GM12878 (cell line): ENCODE data around the gene ELAVL4. TPM values are rescaled to one million over a fixed set of nuclear protein-coding genes. Genes with fewer than 3 reads are reported as not detected.
A peak's percentile ranks its signal among the peaks of the same experiment; 100 is the strongest.

Source experiments
- ATAC-seq: fragments of 200-7000 bp; cut with Tn5 transposase; 3 replicates; pipeline ENCODE4 v1.9.1; 2020; ENCODE audit warnings: mild to moderate bottlenecking, moderate library complexity
- BruUV-seq: library from RNA; stranded (reverse); fragments of 400-500 nt; replicated peaks from 2 replicates; lab custom pipeline; 2021; lab: Mats Ljungman, UMichigan
- CTCF ChIA-PET: fragments of 300-600 bp; sonication (Branson Sonifier 250); formaldehyde crosslinking; extraction: SDS; loops from one replicate; lab custom pipeline; 2021; ENCODE audit warnings: inconsistent platforms; lab: Yijun Ruan, JAX
- POLR2A ChIA-PET: fragments of 350-600 bp; formaldehyde crosslinking; extraction: SDS; loops from one replicate; lab custom pipeline; 2021; ENCODE audit warnings: inconsistent platforms; lab: Charles Lee
- RAD21 ChIA-PET: fragments of 300-600 bp; sonication (Branson Sonifier 250); formaldehyde crosslinking; loops from one replicate; lab custom pipeline; 2023; ENCODE audit warnings: antibody characterized with exemption; ENCODE audit not compliant: unreplicated experiment; lab: Charles Lee
- SMC1A ChIA-PET: fragments of 300-600 bp; sonication (Branson Sonifier 250); formaldehyde crosslinking; loops from one replicate; lab custom pipeline; 2023; ENCODE audit not compliant: unreplicated experiment, uncharacterized antibody; lab: Charles Lee
- DNase-seq: peaks from one replicate; pipeline ENCODE4 v3.0.0-alpha.2; 2011; ENCODE audit warnings: low read depth, low spot score
- FAIRE-seq: peaks from 3 replicates; lab custom pipeline; 2011; peaks lifted over from hg19 to GRCh38; lab: Jason Lieb, UNC
- H2AFZ ChIP-seq: 2 replicates; pipeline ENCODE4 v1.6.0; 2011; ENCODE audit warnings: low read depth, low read length, control low read depth; ENCODE audit not compliant: control insufficient read depth
- H3K27ac ChIP-seq: 2 replicates; pipeline ENCODE4 v1.5.1; 2011; ENCODE audit warnings: control low read depth; ENCODE audit not compliant: control insufficient read depth, insufficient read depth
- H3K27me3 ChIP-seq, 2 experiments: replicated peaks in 1 of 2; 2 replicates each; pipeline versions ENCODE4 v1.6.0 to v1.6.1; 2011; ENCODE audit warnings: low read length in 1 of 2; ENCODE audit not compliant: control insufficient read depth in 2 of 2, insufficient read depth in 2 of 2
- H3K36me3 ChIP-seq, 2 experiments: 2 replicates each; pipeline ENCODE4 v1.5.1; 2011; ENCODE audit warnings: low read length in 1 of 2; ENCODE audit not compliant: control insufficient read depth in 2 of 2, insufficient read depth in 2 of 2
- H3K4me1 ChIP-seq: 2 replicates; pipeline ENCODE4 v1.6.1; 2011; ENCODE audit warnings: mild to moderate bottlenecking, low read length, moderate library complexity, mixed read lengths; ENCODE audit not compliant: control insufficient read depth, insufficient read depth
- H3K4me2 ChIP-seq: 2 replicates; pipeline ENCODE4 v1.6.0; 2011; ENCODE audit warnings: control low read depth; ENCODE audit not compliant: control insufficient read depth, insufficient read depth
- H3K4me3 ChIP-seq: fragments of 200-600 bp; sonication (generic); 2 replicates; pipeline ENCODE4 v1.5.1; 2016
- H3K79me2 ChIP-seq: 2 replicates; pipeline ENCODE4 v1.6.0; 2011; ENCODE audit warnings: low read length; ENCODE audit not compliant: control insufficient read depth, insufficient read depth
- H3K9ac ChIP-seq: 2 replicates; pipeline ENCODE4 v1.8.0; 2011; ENCODE audit warnings: low read length, control low read depth, mixed read lengths; ENCODE audit not compliant: control insufficient read depth, insufficient read depth
- H3K9me3 ChIP-seq: replicated peaks from 3 replicates; pipeline ENCODE4 v1.5.1; 2011; ENCODE audit warnings: mild to moderate bottlenecking, low read length; ENCODE audit not compliant: control insufficient read depth, insufficient read depth
- H4K20me1 ChIP-seq: 2 replicates; pipeline ENCODE4 v1.6.0; 2011; ENCODE audit not compliant: control insufficient read depth, insufficient read depth
- CHD2 ChIP-seq: IDR thresholded peaks from 2 replicates; pipeline ENCODE4 v1.6.1; 2011; ENCODE audit warnings: low read depth, low read length, improper control_type of control experiment, borderline replicate concordance
- RFX5 ChIP-seq: IDR thresholded peaks from 2 replicates; pipeline ENCODE4 v1.6.1; 2011; ENCODE audit warnings: low read depth, low read length, improper control_type of control experiment
- ZNF622 ChIP-seq: fragments of 450-650 bp; IDR thresholded peaks from 2 replicates; pipeline ENCODE4 v1.6.1; 2017; ENCODE audit warnings: mild to moderate bottlenecking, inconsistent platforms
- WGBS: methylation state at CpG from one replicate; pipeline ENCODE4 v1.1.6; 2016; ENCODE audit warnings: low lambda C conversion rate; ENCODE audit not compliant: insufficient replicate concordance, insufficient coverage; ENCODE audit errors: missing lambda C conversion rate; 5-methylcytosine and 5-hydroxymethylcytosine counted together
- in situ Hi-C: fragments of 300-500 bp; cut with MboI; formaldehyde crosslinking; loops from 9 replicates; pipeline ENCODE4 v1.14.3; 2018; ENCODE audit warnings: mixed read lengths
- intact Hi-C: fragments of 100-400 bp; cut with micrococcal nuclease; formaldehyde crosslinking; loops from one replicate; pipeline ENCODE4 v1.14.2; 2022; ENCODE audit not compliant: unreplicated experiment
- polyA plus RNA-seq, 11 experiments: library from polyadenylated mRNA; depleted of rRNA in 4 of 11; unstranded in 6 of 11; stranded (reverse) in 5 of 11; fragments of >200 nt; fragmentation: Nextera tagmentation in 4 of 11; fragmentation: Illumina TruSeq in 1 of 11; extraction: Ambion mirVana in 4 of 11; extraction: Trizol in 1 of 11; gene quantifications; 1 replicate in 1 of 11; 2 replicates in 10 of 11; pipeline versions ENCODE4 v1.2.1 to v1.2.3, GENCODE V29; 2011 to 2016; ENCODE audit warnings: inconsistent platforms in 2 of 11, missing spikeins in 2 of 11, low read depth in 1 of 11
- total RNA-seq, 4 experiments: library from RNA; depleted of rRNA in 3 of 4; stranded (reverse); fragments of >200 nt in 3 of 4; fragmentation: Illumina TruSeq in 1 of 4; extraction: Trizol in 1 of 4; gene quantifications; 2 replicates each; pipeline versions ENCODE4 v1.2.1 to v1.2.3, GENCODE V29; 2013 to 2021
- TF ChIP-seq, protein P1 (sequence below): fragments of 450-650 bp; conservative IDR thresholded peaks from 2 replicates; pipeline ENCODE4 v1.6.1; 2017; ENCODE audit warnings: mild to moderate bottlenecking, moderate library complexity
- TF ChIP-seq, protein P2 (sequence below), 3 experiments: IDR thresholded peaks in 2 of 3; conservative IDR thresholded peaks in 1 of 3; 2 replicates each; pipeline ENCODE4 v1.5.1; 2011; ENCODE audit warnings: low read depth in 3 of 3, low read length in 3 of 3, mild to moderate bottlenecking in 3 of 3, control low read depth in 2 of 3, moderate library complexity in 2 of 3, inconsistent platforms in 1 of 3, mixed read lengths in 1 of 3; ENCODE audit not compliant: control insufficient read depth in 2 of 3, insufficient read depth in 1 of 3; ENCODE audit errors: extremely low read depth in 1 of 3

ELAVL4 gene
- total and polyA plus RNA-seq, 10 of the 15 experiments (the other 5 are each of a cell fraction or from before 2014, with no cell fraction given) = 0.10 to 0.53 (median 0.17) TPM; not detected in 6

DNA sequence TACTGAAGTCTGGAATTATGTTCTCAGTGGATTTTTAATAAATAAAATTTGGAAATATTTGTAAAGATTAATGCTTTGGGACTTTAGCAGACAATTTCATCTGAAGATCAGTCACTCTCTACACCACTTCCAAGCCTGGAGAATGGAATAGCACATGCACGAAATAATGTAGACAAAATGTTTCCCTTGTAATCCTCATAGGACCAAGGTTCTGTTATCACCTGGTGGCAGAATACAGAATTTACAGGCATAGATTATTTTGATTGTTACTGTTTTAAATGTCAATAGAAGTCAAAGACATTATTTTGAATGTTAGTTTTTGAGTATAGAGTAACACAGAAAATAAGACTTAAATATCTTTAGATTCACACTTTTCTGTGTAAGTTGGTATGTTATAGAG is 9.1 kb upstream of the ELAVL4 start (continued):
- no peak for TF ChIP-seq ZNF622

DNA sequence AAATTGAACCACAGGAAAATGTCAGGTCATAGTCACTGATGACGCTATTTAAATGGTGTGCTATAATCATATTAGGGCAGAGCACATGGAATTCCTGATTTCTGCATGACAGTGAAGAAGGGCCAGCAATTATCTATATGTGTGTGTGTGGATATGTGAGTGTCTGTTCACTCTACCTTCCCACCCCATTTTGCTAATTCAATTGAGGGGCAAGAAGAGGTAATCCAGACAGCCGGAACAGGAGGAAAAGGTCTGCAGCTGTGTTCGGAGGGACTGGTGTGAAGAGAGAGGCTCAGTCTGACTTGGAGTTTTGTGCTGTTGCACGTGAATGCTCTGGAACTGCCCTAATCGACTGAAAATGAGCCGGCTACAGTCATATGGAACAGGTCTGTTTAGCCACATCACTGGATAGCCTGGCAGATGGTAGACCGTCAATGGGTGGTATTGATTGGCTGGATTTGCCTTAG is 5.1 kb upstream of the ELAVL4 start:
- 29% methylated on average over 7 of the region's 7 CpGs for WGBS
- intact Hi-C loops = no loop called here
- Histone ChIP-seq H3K4me3 (no peak overlapping the region), H2AFZ (no peak overlapping the region), H3K27me3 (no peaks in the 10 kb centered on the region; a peak in 2 of 4 replicates), H3K27ac (no peak overlapping the region), H3K9me3 (no peaks in the 10 kb centered on the region), H3K36me3 (no peaks in the 10 kb centered on the region), H3K4me1 (no peaks in the 10 kb centered on the region), H3K79me2 (no peaks in the 10 kb centered on the region), H4K20me1 (no peaks in the 10 kb centered on the region), H3K9ac (no peak overlapping the region), H3K4me2 (no peak overlapping the region)
- DNase-seq (no peak), FAIRE-seq (no peak), ATAC-seq (no peak)
- TF ChIP-seq, protein P1, sequence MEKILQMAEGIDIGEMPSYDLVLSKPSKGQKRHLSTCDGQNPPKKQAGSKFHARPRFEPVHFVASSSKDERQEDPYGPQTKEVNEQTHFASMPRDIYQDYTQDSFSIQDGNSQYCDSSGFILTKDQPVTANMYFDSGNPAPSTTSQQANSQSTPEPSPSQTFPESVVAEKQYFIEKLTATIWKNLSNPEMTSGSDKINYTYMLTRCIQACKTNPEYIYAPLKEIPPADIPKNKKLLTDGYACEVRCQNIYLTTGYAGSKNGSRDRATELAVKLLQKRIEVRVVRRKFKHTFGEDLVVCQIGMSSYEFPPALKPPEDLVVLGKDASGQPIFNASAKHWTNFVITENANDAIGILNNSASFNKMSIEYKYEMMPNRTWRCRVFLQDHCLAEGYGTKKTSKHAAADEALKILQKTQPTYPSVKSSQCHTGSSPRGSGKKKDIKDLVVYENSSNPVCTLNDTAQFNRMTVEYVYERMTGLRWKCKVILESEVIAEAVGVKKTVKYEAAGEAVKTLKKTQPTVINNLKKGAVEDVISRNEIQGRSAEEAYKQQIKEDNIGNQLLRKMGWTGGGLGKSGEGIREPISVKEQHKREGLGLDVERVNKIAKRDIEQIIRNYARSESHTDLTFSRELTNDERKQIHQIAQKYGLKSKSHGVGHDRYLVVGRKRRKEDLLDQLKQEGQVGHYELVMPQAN = no peak
- no peak for TF ChIP-seq RFX5
- BruUV-seq = no TSS peak
- ChIA-PET RAD21 (no interaction called here), CTCF (no interaction called here), POLR2A (no interaction called here), SMC1A (no interaction called here)
- in situ Hi-C loops = no loop called here

DNA sequence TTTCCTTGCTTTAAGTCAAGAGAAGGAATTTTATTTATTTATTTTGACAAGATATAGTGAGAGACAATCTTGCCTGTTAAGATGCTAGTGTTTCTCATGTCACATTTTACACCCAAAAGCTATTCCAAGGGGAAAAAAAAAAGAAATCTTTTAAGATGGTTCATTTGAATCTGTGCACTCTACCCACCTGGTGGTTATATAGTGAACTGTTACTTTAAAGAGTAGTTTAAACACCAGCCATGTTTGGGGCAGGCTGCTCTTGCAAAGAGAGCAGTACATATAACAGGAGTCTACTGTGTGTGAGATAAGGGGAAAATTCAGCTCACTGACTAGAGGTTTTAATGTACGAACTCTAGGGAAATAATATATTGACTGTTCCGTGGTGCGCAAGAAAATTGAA is 3.3 kb upstream of the ELAVL4 start:
- DNase-seq = no peak
- H3K27me3 ChIP-seq = no peaks in the 10 kb centered on the region; a peak in 3 of 4 replicates
- no peak overlapping the region for H3K4me3 ChIP-seq
- H3K9ac ChIP-seq = no peak overlapping the region
- H3K4me1 ChIP-seq = peaks cover 3% of the 10 kb centered on the region; the same call in 1 of the 2 replicates
- no peaks in the 10 kb centered on the region for H4K20me1 ChIP-seq
- intact Hi-C loops = no loop called here
- WGBS = 65% methylated on average over 3 of the region's 3 CpGs
- H3K36me3 ChIP-seq = no peaks in the 10 kb centered on the region
- in situ Hi-C loops = no loop called here
- no TSS peak for BruUV-seq
- ChIA-PET POLR2A (no interaction called here), SMC1A (no interaction called here), RAD21 (no interaction called here), CTCF (no interaction called here)
- no peak overlapping the region for H3K4me2 ChIP-seq
- H3K9me3 ChIP-seq = no peaks in the 10 kb centered on the region
- no peak overlapping the region for H3K27ac ChIP-seq
- ATAC-seq = peak; percentile 68
- H2AFZ ChIP-seq = no peak overlapping the region
- H3K79me2 ChIP-seq = no peaks in the 10 kb centered on the region
- no peak for FAIRE-seq
- TF ChIP-seq, protein P2, sequence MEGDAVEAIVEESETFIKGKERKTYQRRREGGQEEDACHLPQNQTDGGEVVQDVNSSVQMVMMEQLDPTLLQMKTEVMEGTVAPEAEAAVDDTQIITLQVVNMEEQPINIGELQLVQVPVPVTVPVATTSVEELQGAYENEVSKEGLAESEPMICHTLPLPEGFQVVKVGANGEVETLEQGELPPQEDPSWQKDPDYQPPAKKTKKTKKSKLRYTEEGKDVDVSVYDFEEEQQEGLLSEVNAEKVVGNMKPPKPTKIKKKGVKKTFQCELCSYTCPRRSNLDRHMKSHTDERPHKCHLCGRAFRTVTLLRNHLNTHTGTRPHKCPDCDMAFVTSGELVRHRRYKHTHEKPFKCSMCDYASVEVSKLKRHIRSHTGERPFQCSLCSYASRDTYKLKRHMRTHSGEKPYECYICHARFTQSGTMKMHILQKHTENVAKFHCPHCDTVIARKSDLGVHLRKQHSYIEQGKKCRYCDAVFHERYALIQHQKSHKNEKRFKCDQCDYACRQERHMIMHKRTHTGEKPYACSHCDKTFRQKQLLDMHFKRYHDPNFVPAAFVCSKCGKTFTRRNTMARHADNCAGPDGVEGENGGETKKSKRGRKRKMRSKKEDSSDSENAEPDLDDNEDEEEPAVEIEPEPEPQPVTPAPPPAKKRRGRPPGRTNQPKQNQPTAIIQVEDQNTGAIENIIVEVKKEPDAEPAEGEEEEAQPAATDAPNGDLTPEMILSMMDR (IDR thresholded peaks at IDR 0.05 in 2 of 3, conservative IDR thresholded peaks at IDR 0.05 in 1 of 3; ENCODE audit: control insufficient read depth in 2 of 3, extremely low read depth in 1 of 3, insufficient read depth in 1 of 3, low read depth in 3 of 3, low read length in 3 of 3) = peak in 2 of 3 experiments; percentile 13 to 21; a peak in 2 of 6 replicates
- no peak for TF ChIP-seq CHD2
